ENCODE measurements around the gene SLC13A1.

- TF ChIP-seq CTCF (conservative IDR thresholded peaks at IDR 0.05; ENCODE audit: low read depth in 2 of 2) = no peak
- no peak for TF ChIP-seq EZH2 (IDR thresholded peaks at IDR 0.05; ENCODE audit: low read depth, unreplicated experiment)
- TF ChIP-seq POLR2AphosphoS5 (IDR thresholded peaks at IDR 0.05; ENCODE audit: low read depth) = no peak
- TF ChIP-seq REST (IDR thresholded peaks at IDR 0.05; ENCODE audit: unreplicated experiment) = no peak
- TF ChIP-seq CREB1 (CRISPR knock-in tag; IDR thresholded peaks at IDR 0.05; ENCODE audit: low read depth) = no peak
- no peak for TF ChIP-seq EZH2phosphoT487 (IDR thresholded peaks at IDR 0.05; ENCODE audit: unreplicated experiment)
- TF ChIP-seq STAT1 (IDR thresholded peaks at IDR 0.05; ENCODE audit: unreplicated experiment) = no peak
- no peak for TF ChIP-seq ZNF114 (CRISPR knock-in tag; IDR thresholded peaks at IDR 0.05)
- TF ChIP-seq ETS1 (IDR thresholded peaks at IDR 0.05) = no peak
- no peak for TF ChIP-seq ZNF331 (CRISPR knock-in tag; IDR thresholded peaks at IDR 0.05; ENCODE audit: low read depth)
- no peak for TF ChIP-seq ZNF462 (CRISPR knock-in tag; IDR thresholded peaks at IDR 0.05)
These were observed 11.2 kb upstream of the SLC13A1 start for GRCh38 chr7:123210986-123211385.

All from GM23338 (cell line).